Fibroblast of gingiva (primary cell): ENCODE results near the gene APMAP.

Experiments used
- DNase-seq: peaks from one replicate; pipeline ENCODE4 v3.0.0-alpha.2; 2011; ENCODE audit warnings: low read depth

APMAP gene

GRCh38 chr20:24992487-24993205, at the start of gene APMAP:
APMAP (minus strand) TSS chr20:24992751; CDS start chr20:24992688, 63 bp downstream.
- DNase-seq = peak; percentile 90

- DNase-seq = no peak
Observed at GRCh38 chr20:25041813-25042530, 49.4 kb upstream of the APMAP start.

GRCh38 chr20:25040438-25040831, 47.9 kb upstream of the APMAP start:
- peak; percentile 76 for DNase-seq

GRCh38 chr20:25039697-25040437, 47.3 kb upstream of the APMAP start:
- peak; percentile 97 for DNase-seq

GRCh38 chr20:25038591-25039015, 46.1 kb upstream of the APMAP start:
- no peak for DNase-seq

- no peak for DNase-seq
Observed at GRCh38 chr20:25038103-25038410, 45.5 kb upstream of the APMAP start.

GRCh38 chr20:25037288-25038102, 44.9 kb upstream of the APMAP start:
- DNase-seq = peak; percentile 33

- no peak for DNase-seq
Observed at GRCh38 chr20:25036331-25036936, 43.9 kb upstream of the APMAP start.

GRCh38 chr20:25035921-25036320, 43.4 kb upstream of the APMAP start:
- no peak for DNase-seq

- DNase-seq = no peak
Observed at GRCh38 chr20:25033924-25034300, 41.4 kb upstream of the APMAP start.

- DNase-seq = no peak
Observed at GRCh38 chr20:25033265-25033923, 40.8 kb upstream of the APMAP start.

- no peak for DNase-seq
Observed at GRCh38 chr20:25032478-25033264, 40.1 kb upstream of the APMAP start.

GRCh38 chr20:25032065-25032477, 39.5 kb upstream of the APMAP start:
- no peak for DNase-seq

GRCh38 chr20:25031241-25031640, 38.7 kb upstream of the APMAP start:
- no peak for DNase-seq

GRCh38 chr20:25030649-25031207, 38.2 kb upstream of the APMAP start:
- DNase-seq = no peak

GRCh38 chr20:25030007-25030648, 37.6 kb upstream of the APMAP start:
- no peak for DNase-seq

- no peak for DNase-seq
Observed at GRCh38 chr20:25025986-25026605, 33.5 kb upstream of the APMAP start.

GRCh38 chr20:25025091-25025861, 32.7 kb upstream of the APMAP start:
- DNase-seq = no peak
